Panc1 (cell line): ENCODE measurements around the gene DAPK2. TPM values are rescaled to one million over a fixed set of nuclear protein-coding genes. Genes with fewer than 3 reads are reported as not detected.

ENCODE experiments used
- ATAC-seq: fragments of 200-7000 bp; cut with Tn5 transposase; 2 replicates; pipeline ENCODE4 v1.9.1; 2020; ENCODE audit warnings: mild to moderate bottlenecking, moderate library complexity
- BruUV-seq: library from RNA; stranded (reverse); fragments of 400-500 nt; replicated peaks from 2 replicates; lab custom pipeline; 2021; lab: Mats Ljungman, UMichigan
- CTCF ChIA-PET: fragments of 300-600 bp; sonication (Branson Sonifier 250); formaldehyde crosslinking; loops from one replicate; lab custom pipeline; 2022; ENCODE audit warnings: antibody characterized with exemption; lab: Charles Lee
- POLR2A ChIA-PET: fragments of 300-600 bp; sonication (Branson Sonifier 250); formaldehyde crosslinking; loops from one replicate; lab custom pipeline; 2022; ENCODE audit warnings: antibody characterized with exemption; lab: Charles Lee
- DNase-seq: peaks from one replicate; pipeline ENCODE4 v3.0.0-alpha.2; 2010; ENCODE audit warnings: low read depth, low spot score
- H3K27ac ChIP-seq: 2 replicates; pipeline ENCODE4 v1.5.1; 2011; ENCODE audit warnings: mild to moderate bottlenecking, low read length, inconsistent platforms
- H3K27me3 ChIP-seq: fragments of 200-500 bp; sonication (Bioruptor generic); 2 replicates; pipeline ENCODE4 v1.6.0; 2014; ENCODE audit warnings: low read length, inconsistent platforms; ENCODE audit not compliant: control insufficient read depth, insufficient read depth
- H3K36me3 ChIP-seq: fragments of 200-500 bp; sonication (Bioruptor generic); 2 replicates; pipeline ENCODE4 v1.5.1; 2014; ENCODE audit warnings: inconsistent platforms, mild to moderate bottlenecking, low read length, moderate library complexity; ENCODE audit not compliant: control insufficient read depth, insufficient read depth
- H3K4me1 ChIP-seq: 2 replicates; pipeline ENCODE4 v1.5.1; 2011; ENCODE audit warnings: inconsistent platforms, mild to moderate bottlenecking, low read length, moderate library complexity; ENCODE audit not compliant: control insufficient read depth, insufficient read depth
- H3K4me3 ChIP-seq, 2 experiments: 2 replicates each; pipeline ENCODE4 v1.5.1; 2011 to 2012; ENCODE audit warnings: low read depth in 2 of 2, low read length in 2 of 2, mild to moderate bottlenecking in 2 of 2, inconsistent platforms in 1 of 2, moderate library complexity in 1 of 2
- H3K9me3 ChIP-seq: fragments of 200-500 bp; sonication (Bioruptor generic); 2 replicates; pipeline ENCODE4 v1.5.1; 2014; ENCODE audit warnings: low read depth, mild to moderate bottlenecking, inconsistent platforms, low read length, moderate library complexity; ENCODE audit not compliant: control insufficient read depth, insufficient read depth
- POLR2AphosphoS5 ChIP-seq: IDR thresholded peaks from 2 replicates; pipeline ENCODE4 v1.6.1; 2012; ENCODE audit warnings: mild to moderate bottlenecking, low read depth, low read length, moderate library complexity
- SIN3A ChIP-seq: IDR thresholded peaks from 2 replicates; pipeline ENCODE4 v1.6.1; 2012; ENCODE audit warnings: low read depth, mild to moderate bottlenecking, low read length, moderate library complexity, borderline replicate concordance; ENCODE audit not compliant: insufficient read depth
- TCF7L2 ChIP-seq: IDR thresholded peaks from 2 replicates; pipeline ENCODE4 v1.6.1; 2011; ENCODE audit warnings: mild to moderate bottlenecking, low read depth, low read length, inconsistent platforms
- in situ Hi-C: cut with HindIII; loops from 2 replicates; pipeline ENCODE4 v1.10.0; 2016; ENCODE audit warnings: low sequenced_read_pairs, low pct_unique_long_range_greater_than_20kb
- intact Hi-C: fragments of 100-400 bp; cut with micrococcal nuclease; formaldehyde crosslinking; loops from one replicate; pipeline ENCODE4 v1.10.0; 2022; ENCODE audit not compliant: unreplicated experiment
- total RNA-seq: library from RNA; stranded (reverse); gene quantifications from one replicate; pipeline ENCODE4 v1.2.1, GENCODE V29; 2021; ENCODE audit not compliant: unreplicated experiment
- TF ChIP-seq, protein P1 (sequence below), 2 experiments: IDR thresholded peaks; 2 replicates each; pipeline ENCODE4 v1.6.1; 2011 to 2012; ENCODE audit warnings: low read depth in 2 of 2, control low read depth in 1 of 2, low read length in 1 of 2, mild to moderate bottlenecking in 1 of 2, moderate library complexity in 1 of 2; ENCODE audit not compliant: insufficient read depth in 1 of 2
- TF ChIP-seq, protein P2 (sequence below): fragments of 450-650 bp; IDR thresholded peaks from 2 replicates; pipeline ENCODE4 v1.5.1; 2017; ENCODE audit warnings: mild to moderate bottlenecking

Gene DAPK2
- total RNA-seq, 1 experiment from 2014 or later = 10.2 TPM

DNA sequence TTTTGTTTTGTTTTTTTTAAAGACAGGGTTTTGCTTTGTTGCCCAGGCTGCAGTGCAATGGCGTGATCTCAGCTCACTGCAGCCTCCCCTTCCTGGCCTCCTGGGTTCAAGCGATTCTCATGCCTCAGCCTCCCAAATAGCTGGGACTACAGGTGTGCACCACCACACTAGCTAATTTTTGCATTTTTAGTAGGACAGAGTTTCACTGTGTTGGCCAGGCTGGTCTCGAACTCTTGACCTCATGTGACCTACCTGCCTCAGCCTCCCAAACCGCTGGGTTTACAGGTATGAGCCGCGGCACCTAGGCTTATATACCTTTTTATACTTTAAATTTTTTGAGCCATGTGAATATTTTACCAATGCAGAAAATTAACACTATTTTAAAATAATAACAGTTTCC, 155.7 kb downstream of the DAPK2 start:
- Histone ChIP-seq H3K4me1 (peaks cover 3% of the 10 kb centered on the region; the same call in 1 of the 2 replicates), H3K27me3 (no peaks in the 10 kb centered on the region), H3K9me3 (no peaks in the 10 kb centered on the region), H3K27ac (no peak overlapping the region), H3K4me3 (no peak overlapping the region), H3K36me3 (no peaks in the 10 kb centered on the region)
- no peak for TF ChIP-seq SIN3A
- TF ChIP-seq, protein P1, sequence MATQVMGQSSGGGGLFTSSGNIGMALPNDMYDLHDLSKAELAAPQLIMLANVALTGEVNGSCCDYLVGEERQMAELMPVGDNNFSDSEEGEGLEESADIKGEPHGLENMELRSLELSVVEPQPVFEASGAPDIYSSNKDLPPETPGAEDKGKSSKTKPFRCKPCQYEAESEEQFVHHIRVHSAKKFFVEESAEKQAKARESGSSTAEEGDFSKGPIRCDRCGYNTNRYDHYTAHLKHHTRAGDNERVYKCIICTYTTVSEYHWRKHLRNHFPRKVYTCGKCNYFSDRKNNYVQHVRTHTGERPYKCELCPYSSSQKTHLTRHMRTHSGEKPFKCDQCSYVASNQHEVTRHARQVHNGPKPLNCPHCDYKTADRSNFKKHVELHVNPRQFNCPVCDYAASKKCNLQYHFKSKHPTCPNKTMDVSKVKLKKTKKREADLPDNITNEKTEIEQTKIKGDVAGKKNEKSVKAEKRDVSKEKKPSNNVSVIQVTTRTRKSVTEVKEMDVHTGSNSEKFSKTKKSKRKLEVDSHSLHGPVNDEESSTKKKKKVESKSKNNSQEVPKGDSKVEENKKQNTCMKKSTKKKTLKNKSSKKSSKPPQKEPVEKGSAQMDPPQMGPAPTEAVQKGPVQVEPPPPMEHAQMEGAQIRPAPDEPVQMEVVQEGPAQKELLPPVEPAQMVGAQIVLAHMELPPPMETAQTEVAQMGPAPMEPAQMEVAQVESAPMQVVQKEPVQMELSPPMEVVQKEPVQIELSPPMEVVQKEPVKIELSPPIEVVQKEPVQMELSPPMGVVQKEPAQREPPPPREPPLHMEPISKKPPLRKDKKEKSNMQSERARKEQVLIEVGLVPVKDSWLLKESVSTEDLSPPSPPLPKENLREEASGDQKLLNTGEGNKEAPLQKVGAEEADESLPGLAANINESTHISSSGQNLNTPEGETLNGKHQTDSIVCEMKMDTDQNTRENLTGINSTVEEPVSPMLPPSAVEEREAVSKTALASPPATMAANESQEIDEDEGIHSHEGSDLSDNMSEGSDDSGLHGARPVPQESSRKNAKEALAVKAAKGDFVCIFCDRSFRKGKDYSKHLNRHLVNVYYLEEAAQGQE (IDR thresholded peaks at IDR 0.05; ENCODE audit: insufficient read depth in 1 of 2, low read depth in 2 of 2, low read length in 1 of 2) = no peak
- TF ChIP-seq, protein P2, sequence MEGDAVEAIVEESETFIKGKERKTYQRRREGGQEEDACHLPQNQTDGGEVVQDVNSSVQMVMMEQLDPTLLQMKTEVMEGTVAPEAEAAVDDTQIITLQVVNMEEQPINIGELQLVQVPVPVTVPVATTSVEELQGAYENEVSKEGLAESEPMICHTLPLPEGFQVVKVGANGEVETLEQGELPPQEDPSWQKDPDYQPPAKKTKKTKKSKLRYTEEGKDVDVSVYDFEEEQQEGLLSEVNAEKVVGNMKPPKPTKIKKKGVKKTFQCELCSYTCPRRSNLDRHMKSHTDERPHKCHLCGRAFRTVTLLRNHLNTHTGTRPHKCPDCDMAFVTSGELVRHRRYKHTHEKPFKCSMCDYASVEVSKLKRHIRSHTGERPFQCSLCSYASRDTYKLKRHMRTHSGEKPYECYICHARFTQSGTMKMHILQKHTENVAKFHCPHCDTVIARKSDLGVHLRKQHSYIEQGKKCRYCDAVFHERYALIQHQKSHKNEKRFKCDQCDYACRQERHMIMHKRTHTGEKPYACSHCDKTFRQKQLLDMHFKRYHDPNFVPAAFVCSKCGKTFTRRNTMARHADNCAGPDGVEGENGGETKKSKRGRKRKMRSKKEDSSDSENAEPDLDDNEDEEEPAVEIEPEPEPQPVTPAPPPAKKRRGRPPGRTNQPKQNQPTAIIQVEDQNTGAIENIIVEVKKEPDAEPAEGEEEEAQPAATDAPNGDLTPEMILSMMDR = no peak
- TF ChIP-seq POLR2AphosphoS5 = no peak
- no peak for TF ChIP-seq TCF7L2
- BruUV-seq = no TSS peak
- CTCF ChIA-PET = interaction anchor here (1.3 kb wide), 1 partner anchor 138 kb away, joined by 7 read pairs; no protein-coding TSS in a partner anchor
- ATAC-seq (no peak), DNase-seq (no peak)
- in situ Hi-C loops = no loop called here
- POLR2A ChIA-PET = no interaction called here
- intact Hi-C loops = loop anchor here (1.0 to 5.0 kb wide), 4 partner anchors 58 to 280 kb away; partner anchors contain the start of gene HERC1

DNA sequence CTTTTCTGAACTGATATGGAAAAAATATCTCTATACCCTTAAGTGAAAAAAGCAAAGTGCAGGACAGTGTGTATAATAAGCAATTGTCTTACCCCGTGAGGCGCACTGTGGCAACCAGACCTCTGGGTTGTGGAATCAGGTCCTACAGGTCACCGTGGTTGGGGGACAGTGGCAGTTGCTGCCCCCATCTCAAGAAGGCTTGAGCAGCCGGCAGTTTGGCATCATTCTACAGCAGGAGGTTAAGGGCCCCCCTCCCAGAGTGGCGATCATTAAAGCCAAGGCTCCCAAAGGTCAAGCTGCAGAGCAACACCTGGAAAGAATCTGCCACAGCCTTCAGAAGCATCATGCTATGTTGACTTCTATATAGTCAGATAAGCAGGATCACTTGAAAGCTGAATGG, 156.5 kb downstream of the DAPK2 start:
- CTCF ChIA-PET = interaction anchor here (1.3 kb wide), 1 partner anchor 138 kb away, joined by 7 read pairs; no protein-coding TSS in a partner anchor
- Histone ChIP-seq H3K27me3 (no peaks in the 10 kb centered on the region), H3K36me3 (no peaks in the 10 kb centered on the region), H3K4me1 (peaks cover 3% of the 10 kb centered on the region; the same call in 1 of the 2 replicates), H3K9me3 (no peaks in the 10 kb centered on the region), H3K27ac (no peak overlapping the region), H3K4me3 (no peak overlapping the region)
- TF ChIP-seq, protein P2 = no peak
- TF ChIP-seq SIN3A (no peak), POLR2AphosphoS5 (no peak), TCF7L2 (no peak)
- TF ChIP-seq, protein P1 (IDR thresholded peaks at IDR 0.05; ENCODE audit: insufficient read depth in 1 of 2, low read depth in 2 of 2, low read length in 1 of 2) = no peak
- POLR2A ChIA-PET = interaction anchor here (0.6 kb wide), 1 partner anchor 137 kb away, joined by 6 read pairs; no protein-coding TSS in a partner anchor
- no TSS peak for BruUV-seq
- no peak for ATAC-seq
- in situ Hi-C loops (no loop called here), intact Hi-C loops (loop anchor here (2.0 to 5.0 kb wide), 3 partner anchors 57 to 279 kb away; partner anchors contain the start of gene HERC1)
- DNase-seq = no peak
